Psoas muscle (tissue), 8 donors: ENCODE results near the gene PSMD12. TPM values are rescaled to one million over a fixed set of nuclear protein-coding genes. Genes with fewer than 3 reads are reported as not detected.
A peak's percentile ranks its signal among the peaks of the same experiment; 100 is the strongest.

Source experiments
- ATAC-seq, 4 donors: fragments of 200-7000 bp; cut with Tn5 transposase; one replicate each; pipeline ENCODE4 v1.9.1; 2020; ENCODE audit warnings: moderate library complexity in 3 of 4, mild to moderate bottlenecking in 2 of 4
- DNase-seq, 2 donors: peaks; one replicate each; pipeline ENCODE4 v3.0.0-alpha.2; 2020
- H3K27ac ChIP-seq: fragments of 200-600 bp; one replicate; pipeline ENCODE4 v1.8.0; 2022
- H3K27me3 ChIP-seq, 3 donors: fragments of 200-600 bp in 1 of 3; one replicate each; pipeline versions ENCODE4 v1.6.1 to v1.8.0; 2013 to 2022; ENCODE audit warnings: low read length in 2 of 3, mild to moderate bottlenecking in 2 of 3, moderate library complexity in 1 of 3; ENCODE audit not compliant: insufficient read depth in 3 of 3
- H3K36me3 ChIP-seq, 2 donors: fragments of 200-600 bp in 1 of 2; one replicate each; pipeline versions ENCODE4 v1.6.1 to v1.8.0; 2013 to 2022; ENCODE audit warnings: low read depth in 1 of 2, mild to moderate bottlenecking in 1 of 2, moderate library complexity in 1 of 2; ENCODE audit not compliant: insufficient read depth in 1 of 2
- H3K4me1 ChIP-seq: fragments of 200-600 bp; one replicate; pipeline ENCODE4 v1.8.0; 2022
- H3K4me3 ChIP-seq: fragments of 200-600 bp; one replicate; pipeline ENCODE4 v1.8.0; 2022; ENCODE audit warnings: mild to moderate bottlenecking
- H3K9me3 ChIP-seq: fragments of 200-600 bp; one replicate; pipeline ENCODE4 v1.8.0; 2022
- CTCF ChIP-seq: fragments of 200-600 bp; IDR thresholded peaks from one replicate; pipeline ENCODE4 v1.8.0; 2022; ENCODE audit warnings: antibody characterized with exemption
- WGBS, 3 donors: extraction: QIAGEN DNeasy Blood & Tissue Kit; methylation state at CpG; one replicate each; pipeline versions ENCODE4 v1.1.6 to v1.1.7; 2013; 5-methylcytosine and 5-hydroxymethylcytosine counted together
- intact Hi-C, 2 donors: fragments of 100-400 bp; cut with DNase I; formaldehyde crosslinking; loops; one replicate each; pipeline versions ENCODE4 v1.11.0 to v1.14.2; 2022
- long read RNA-seq, 2 donors: library from polyadenylated mRNA; unstranded; transcript quantifications; one replicate each; pipeline ENCODE4 v2.0.0, GENCODE V29; 2021
- polyA plus RNA-seq, 3 donors: library from polyadenylated mRNA; stranded (reverse); fragments of 200-250 nt; gene quantifications; one replicate each; pipeline ENCODE4 v1.2.3, GENCODE V29; 2013
- total RNA-seq, 4 donors: library from RNA; stranded (reverse); fragmentation: NEBNext Ultra II Directional in 2 of 4; extraction: Animal tissue kit (Norgen Biotek cat#: 25700) in 2 of 4; gene quantifications; one replicate each; pipeline versions ENCODE4 v1.2.1 to v1.2.4, GENCODE V29; 2021 to 2023
- donor health status: healthy with polysubstance abuse.
- donor health status: DM: no; HTN: no; CAD: no; lungs with moderate emphysema.
- donor health status: Bipolar disorder and iron deficiency.
- donor health status: healthy.
- donor health status: DM: yes; HTN: yes; CAD: no.
- donor health status: DM: no; HTN: no; CAD: no.
- donor health status: DM: no; HTN: no; CAD: no.
- donor health status: DM: yes; HTN: yes; CAD: no.

PSMD12 gene
- total RNA-seq, result 100 to 1,000 TPM in 3 of 4 donors, 10 to 100 TPM in 1; 66.6 to 161 (median 111) TPM
- 100 to 1,000 TPM in 2 of 3 donors, 10 to 100 TPM in 1; 78.7 to 281 (median 158) TPM for polyA plus RNA-seq
- long read RNA-seq, donor 1, full-length matches to known transcripts, result 54 of 57 reads
- long read RNA-seq, donor 1, partial matches to known transcripts, result 3 of 57 reads
- long read RNA-seq, donor 1, other reads (novel, unspliced or antisense), result 0 of 57 reads
- long read RNA-seq, donor 2, full-length matches to known transcripts, result 214 of 243 reads
- long read RNA-seq, donor 2, partial matches to known transcripts, result 11 of 243 reads
- long read RNA-seq, donor 2, other reads (novel, unspliced or antisense), result 18 of 243 reads

GRCh38 chr17:67366193-67367157 lies at the start of gene PSMD12:
Gene PSMD12 (minus strand): TSS chr17:67366577. CDS start chr17:67366519, 58 bp downstream.
- Histone ChIP-seq H3K27ac (peak within 1 kb of the TSS; percentile 97), H3K36me3 (peaks cover 0 to 7% of the 10 kb centered on the region in 2 donors), H3K27me3 (no peaks in the 10 kb centered on the region), H3K4me1 (peaks cover 34% of the 10 kb centered on the region), H3K4me3 (peak within 1 kb of the TSS; percentile 81), H3K9me3 (no peaks in the 10 kb centered on the region)
- no peak for TF ChIP-seq CTCF
- DNase-seq (peak; percentile 95 to 97), ATAC-seq (peak; percentile 93 to 98 (median 96))
- 1 to 2% (median 1%) methylated on average over 46 to 55 of the region's 55 CpGs for WGBS, 3 donors
- intact Hi-C loops, result loop anchor here (10.0 kb wide), 2 partner anchors 458 to 738 kb away; partner anchors contain the start of gene BPTF (in 1 of the 2)

- H3K27ac ChIP-seq, result no peak overlapping the region
- peaks cover 0 to 2% of the 10 kb centered on the region in 2 donors for H3K36me3 ChIP-seq
- H3K4me3 ChIP-seq, result no peak overlapping the region
- no peaks in the 10 kb centered on the region for H3K9me3 ChIP-seq
- no peak for ATAC-seq
- TF ChIP-seq CTCF, result no peak
- no peak for DNase-seq
- WGBS, 3 donors, result 51 to 77% (median 52%) methylated on average over 7 of the region's 7 CpGs
- H3K4me1 ChIP-seq, result no peaks in the 10 kb centered on the region
- no peaks in the 10 kb centered on the region for H3K27me3 ChIP-seq
- intact Hi-C loops, result no loop called here
Observed at GRCh38 chr17:67415291-67415690, 48.9 kb upstream of the PSMD12 start.

- intact Hi-C loops, result no loop called here
- Histone ChIP-seq H3K27ac (no peak overlapping the region), H3K4me1 (no peaks in the 10 kb centered on the region), H3K4me3 (no peak overlapping the region), H3K27me3 (no peaks in the 10 kb centered on the region), H3K36me3 (no peaks in the 10 kb centered on the region), H3K9me3 (no peaks in the 10 kb centered on the region)
- TF ChIP-seq CTCF, result no peak
- 97 to 100% (median 98%) methylated on average over 2 of the region's 2 CpGs for WGBS, 3 donors
- DNase-seq (no peak), ATAC-seq (no peak)
Observed at GRCh38 chr17:67414559-67414958, 48.2 kb upstream of the PSMD12 start.

- TF ChIP-seq CTCF, result no peak
- Histone ChIP-seq H3K4me3 (no peak overlapping the region), H3K4me1 (no peaks in the 10 kb centered on the region), H3K36me3 (no peaks in the 10 kb centered on the region), H3K27ac (no peak overlapping the region), H3K9me3 (no peaks in the 10 kb centered on the region), H3K27me3 (no peaks in the 10 kb centered on the region)
- DNase-seq (no peak), ATAC-seq (no peak)
- WGBS, 3 donors, result 97 to 100% (median 98%) methylated on average over 1 of the region's 1 CpG
- intact Hi-C loops, result no loop called here
Observed at GRCh38 chr17:67414130-67414529, 47.8 kb upstream of the PSMD12 start.
